D721Med (cell line): ENCODE results near the gene NDE1.
A peak's percentile ranks its signal among the peaks of the same experiment; 100 is the strongest.

Experiments used
- DNase-seq: peaks from one replicate; pipeline ENCODE4 v3.0.0; 2011; ENCODE audit warnings: low spot score; ENCODE audit not compliant: insufficient read length
- FAIRE-seq: peaks from 2 replicates; lab custom pipeline; 2011; peaks lifted over from hg19 to GRCh38; lab: Jason Lieb, UNC
- TF ChIP-seq, protein P1 (sequence below): IDR thresholded peaks from 2 replicates; pipeline ENCODE4 v1.5.1; 2012; ENCODE audit warnings: mild to moderate bottlenecking, control low read depth; ENCODE audit not compliant: insufficient read depth; ENCODE audit errors: missing control alignments

NDE1 gene

DNA sequence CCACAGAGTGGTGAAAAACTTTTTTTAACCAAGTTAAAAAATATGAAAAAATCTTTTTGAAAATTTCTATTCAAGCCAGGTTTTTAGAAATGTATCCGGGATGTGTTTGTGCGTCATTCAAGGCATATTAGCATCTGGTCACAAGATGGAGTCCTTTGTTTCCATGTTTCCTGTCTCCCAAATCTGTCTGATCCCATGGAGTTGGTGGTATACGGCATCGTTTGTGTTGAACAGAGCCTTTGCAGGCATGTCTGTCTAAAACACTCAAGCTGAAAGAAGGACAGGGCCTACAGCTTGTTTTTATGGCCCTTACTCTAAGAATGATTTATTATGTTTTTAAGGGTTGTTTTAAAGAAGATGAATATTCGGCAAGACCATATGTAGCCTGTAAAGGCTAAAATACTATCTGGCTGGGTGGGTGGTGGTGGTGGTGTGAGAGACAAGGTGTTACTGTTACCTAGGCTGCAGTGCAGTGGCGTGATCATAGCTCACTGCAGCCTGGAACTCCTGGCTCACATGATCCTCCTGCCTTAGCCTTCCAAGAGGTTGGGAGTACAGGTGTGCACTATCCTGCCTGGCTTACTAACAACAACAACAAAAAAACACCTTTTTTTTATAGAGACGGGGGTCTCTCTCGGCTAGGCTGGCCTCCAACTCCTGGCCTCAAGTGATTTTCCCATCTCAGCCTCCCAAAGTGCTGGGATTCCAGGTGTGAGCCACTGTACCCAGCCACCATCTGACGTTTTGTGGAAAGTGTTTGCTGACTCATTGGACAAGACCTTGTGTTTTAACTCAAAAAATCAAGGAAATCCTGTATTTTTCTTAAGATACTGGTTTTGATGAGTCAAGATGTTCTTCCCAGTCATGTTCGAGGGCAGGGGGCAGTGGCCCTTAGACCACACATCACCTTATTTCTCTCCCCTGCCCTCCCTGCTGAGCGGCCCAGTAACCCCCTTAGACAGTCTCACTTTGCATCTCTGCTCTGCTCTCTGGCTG, 52.2 kb downstream of the NDE1 start:
- DNase-seq (no peak), FAIRE-seq (no peak)
- TF ChIP-seq, protein P1, sequence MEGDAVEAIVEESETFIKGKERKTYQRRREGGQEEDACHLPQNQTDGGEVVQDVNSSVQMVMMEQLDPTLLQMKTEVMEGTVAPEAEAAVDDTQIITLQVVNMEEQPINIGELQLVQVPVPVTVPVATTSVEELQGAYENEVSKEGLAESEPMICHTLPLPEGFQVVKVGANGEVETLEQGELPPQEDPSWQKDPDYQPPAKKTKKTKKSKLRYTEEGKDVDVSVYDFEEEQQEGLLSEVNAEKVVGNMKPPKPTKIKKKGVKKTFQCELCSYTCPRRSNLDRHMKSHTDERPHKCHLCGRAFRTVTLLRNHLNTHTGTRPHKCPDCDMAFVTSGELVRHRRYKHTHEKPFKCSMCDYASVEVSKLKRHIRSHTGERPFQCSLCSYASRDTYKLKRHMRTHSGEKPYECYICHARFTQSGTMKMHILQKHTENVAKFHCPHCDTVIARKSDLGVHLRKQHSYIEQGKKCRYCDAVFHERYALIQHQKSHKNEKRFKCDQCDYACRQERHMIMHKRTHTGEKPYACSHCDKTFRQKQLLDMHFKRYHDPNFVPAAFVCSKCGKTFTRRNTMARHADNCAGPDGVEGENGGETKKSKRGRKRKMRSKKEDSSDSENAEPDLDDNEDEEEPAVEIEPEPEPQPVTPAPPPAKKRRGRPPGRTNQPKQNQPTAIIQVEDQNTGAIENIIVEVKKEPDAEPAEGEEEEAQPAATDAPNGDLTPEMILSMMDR: no peak

DNA sequence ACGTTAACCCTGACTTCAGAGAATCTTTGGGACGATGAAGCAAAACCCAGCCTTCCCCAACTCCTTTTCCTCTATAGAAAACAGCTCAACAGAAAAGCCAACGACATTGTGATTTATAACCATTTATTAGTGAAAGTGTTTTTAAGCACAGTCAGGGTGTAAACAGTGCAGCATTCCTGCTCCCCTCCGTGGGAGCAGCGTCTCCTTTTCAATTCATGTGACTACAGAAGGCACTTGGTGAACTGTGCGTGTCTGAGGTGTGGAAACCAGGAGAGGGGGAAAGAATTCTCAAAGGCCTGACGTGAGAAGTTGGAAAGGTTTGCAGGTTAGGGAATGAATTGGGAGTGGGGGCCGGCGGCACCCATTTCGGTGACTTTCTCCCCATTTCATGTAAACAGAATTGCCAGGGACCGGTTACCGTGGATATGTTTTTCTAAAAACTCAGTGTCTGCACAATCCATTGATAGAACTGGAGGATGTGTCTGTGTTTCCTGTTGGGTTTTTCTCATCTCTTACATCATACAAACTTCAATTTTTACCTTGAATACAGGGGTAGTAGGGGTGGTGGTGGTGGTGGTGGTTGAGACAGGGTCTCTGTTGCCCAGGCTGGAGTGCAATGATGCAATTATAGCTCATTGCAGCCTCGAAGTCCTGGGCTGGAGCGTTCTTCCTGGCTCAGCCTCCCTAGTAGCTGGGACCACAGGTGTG, 53.1 kb downstream of the NDE1 start:
- TF ChIP-seq, protein P1: no peak
- FAIRE-seq (no peak), DNase-seq (no peak)

DNA sequence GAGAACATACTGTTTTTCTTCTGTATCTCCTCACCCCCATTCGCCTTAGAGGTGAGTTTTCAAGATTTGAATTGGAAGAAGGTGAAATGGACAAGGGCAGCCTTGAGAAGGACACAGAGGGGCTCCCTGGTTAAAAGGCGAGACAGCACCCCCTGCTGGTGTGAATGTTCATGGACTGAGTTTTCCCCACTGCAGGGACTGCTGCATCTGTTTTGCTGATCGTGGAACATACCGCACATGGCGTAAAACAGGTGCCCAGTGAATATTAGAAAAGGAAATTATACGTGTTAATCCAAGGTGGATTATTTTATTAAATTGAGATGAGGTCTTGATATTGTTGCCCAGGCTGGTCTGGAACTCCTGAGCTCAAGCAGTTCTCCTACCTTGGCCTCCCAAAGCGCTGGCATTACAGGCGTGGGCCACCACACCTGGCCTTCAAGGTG, 54.5 kb downstream of the NDE1 start:
- peak; percentile 64 for DNase-seq
- TF ChIP-seq, protein P1: peak; percentile 79
- no peak for FAIRE-seq

DNA sequence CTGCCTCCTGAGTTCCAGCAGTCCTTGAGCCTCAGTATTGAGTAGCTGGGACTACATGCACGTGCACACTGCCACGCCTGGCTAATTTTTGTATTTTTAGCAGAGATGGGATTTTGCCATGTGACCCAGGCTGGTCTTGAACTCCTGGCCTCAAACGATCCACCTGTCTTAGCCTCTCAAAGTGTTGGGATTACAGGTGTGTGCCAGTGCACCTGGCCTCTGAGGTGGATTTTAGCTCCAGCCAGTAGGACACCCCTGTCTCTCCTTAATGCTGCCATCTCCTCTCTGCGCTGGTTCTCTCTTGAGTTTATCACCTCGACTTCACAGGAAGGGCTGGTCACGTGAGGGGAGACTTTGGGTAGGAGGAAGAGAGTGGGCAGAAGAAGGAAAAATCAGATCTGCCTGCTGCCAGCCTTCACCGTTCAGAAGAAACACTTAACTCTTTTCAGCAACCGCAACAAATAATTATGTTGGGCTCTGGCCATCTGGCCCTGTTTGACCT, 55.1 kb downstream of the NDE1 start:
- TF ChIP-seq, protein P1: no peak
- FAIRE-seq: no peak
- DNase-seq: no peak

DNA sequence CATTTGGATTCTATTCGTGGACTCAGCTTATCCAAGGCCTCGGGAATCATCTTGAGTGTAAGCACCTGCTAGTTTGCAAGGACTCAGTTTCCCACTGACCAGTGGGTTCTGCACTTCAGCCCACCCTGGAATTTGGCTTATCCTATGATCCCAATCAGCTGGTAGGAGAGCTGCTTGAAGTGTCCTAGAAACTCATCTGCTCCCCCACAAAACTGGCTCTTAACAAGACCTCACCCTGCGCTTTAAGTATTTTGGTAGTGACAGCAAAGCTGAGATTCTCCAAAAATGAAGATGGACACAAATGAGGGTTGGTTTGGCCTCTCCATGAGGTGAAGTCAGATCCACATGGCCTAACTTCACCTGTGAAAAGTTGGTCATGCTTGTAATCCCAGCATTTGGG, 57.3 kb downstream of the NDE1 start:
- no peak for FAIRE-seq
- DNase-seq: no peak
- TF ChIP-seq, protein P1: no peak

DNA sequence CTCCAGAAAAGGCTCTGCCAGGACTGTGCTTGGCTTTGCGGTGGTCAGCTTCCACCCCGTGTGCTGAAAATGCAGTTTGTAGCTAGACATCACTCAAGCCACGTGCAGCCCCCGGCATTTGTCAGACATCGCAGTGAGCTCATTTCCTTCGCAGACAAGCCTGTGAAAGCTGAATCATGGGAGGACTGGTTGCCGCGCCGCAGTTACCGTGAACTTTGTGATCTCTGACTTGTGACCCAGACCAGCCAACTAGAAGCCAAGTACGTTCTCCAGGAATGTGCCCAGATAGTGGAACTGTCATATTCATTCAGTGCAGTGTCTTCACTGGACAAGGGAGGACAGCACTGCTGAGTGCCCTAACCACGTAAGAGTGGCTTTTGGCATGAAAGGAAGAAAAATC, 58.1 kb downstream of the NDE1 start:
- TF ChIP-seq, protein P1: no peak
- DNase-seq (no peak), FAIRE-seq (no peak)
